Neural cell (in vitro differentiated cells): Measurements from ENCODE around the gene LPP. TPM values are rescaled to one million over a fixed set of nuclear protein-coding genes. Genes with fewer than 3 reads are reported as not detected.

Experiments used
- H2AFZ ChIP-seq: fragments of 200-600, 300-800 bp; sonication (generic), shearing (Covaris generic); 2 replicates; pipeline ENCODE4 v1.6.0; 2014; ENCODE audit warnings: low read depth, mild to moderate bottlenecking, antibody characterized with exemption, low read length, moderate library complexity
- H3F3A ChIP-seq: fragments of 200-600 bp; shearing (Covaris generic); 2 replicates; pipeline ENCODE4 v1.6.1; 2016; ENCODE audit warnings: mild to moderate bottlenecking, moderate library complexity, mixed read lengths, antibody characterized with exemption, low read length; ENCODE audit not compliant: insufficient read depth, poor library complexity, severe bottlenecking
- H3K27ac ChIP-seq: fragments of 200-600, 300-800 bp; sonication (generic), shearing (Covaris generic); 2 replicates; pipeline ENCODE4 v1.5.1; 2014; ENCODE audit warnings: mild to moderate bottlenecking, low read length, moderate library complexity
- H3K27me3 ChIP-seq: fragments of 300-800, 200-600 bp; sonication (generic), shearing (Covaris generic); 2 replicates; pipeline ENCODE4 v1.6.0; 2014; ENCODE audit warnings: mild to moderate bottlenecking, low read depth, low read length, moderate library complexity; ENCODE audit not compliant: insufficient read depth
- H3K36me3 ChIP-seq: fragments of 300-800, 200-600 bp; sonication (generic), shearing (Covaris generic); 2 replicates; pipeline ENCODE4 v1.5.1; 2014; ENCODE audit warnings: mild to moderate bottlenecking, antibody characterized with exemption, low read length, moderate library complexity; ENCODE audit not compliant: insufficient read depth
- H3K4me2 ChIP-seq: fragments of 300-800, 200-600 bp; sonication (generic), shearing (Covaris generic); 2 replicates; pipeline ENCODE4 v1.6.0; 2014; ENCODE audit warnings: mild to moderate bottlenecking, low read length
- H3K4me3 ChIP-seq: fragments of 300-800, 200-600 bp; sonication (generic), shearing (Covaris generic); 2 replicates; pipeline ENCODE4 v1.5.1; 2014; ENCODE audit warnings: mild to moderate bottlenecking, low read length, moderate library complexity
- H3K79me2 ChIP-seq: fragments of 200-600 bp; shearing (Covaris generic); replicated peaks from 2 replicates; pipeline ENCODE4 v1.6.0; 2014; ENCODE audit warnings: mild to moderate bottlenecking, low read length, moderate library complexity; ENCODE audit not compliant: insufficient read depth
- H3K9ac ChIP-seq: fragments of 300-800, 200-600 bp; sonication (generic), shearing (Covaris generic); 2 replicates; pipeline ENCODE4 v1.6.1; 2016; ENCODE audit warnings: mild to moderate bottlenecking, low read length, mixed read lengths
- H3K9me2 ChIP-seq: fragments of 200-600 bp; shearing (Covaris generic); 2 replicates; pipeline ENCODE4 v1.6.1; 2016; ENCODE audit warnings: mild to moderate bottlenecking, low read length, mixed read lengths; ENCODE audit not compliant: insufficient read depth
- H3K9me3 ChIP-seq: fragments of 200-600, 300-800 bp; sonication (generic), shearing (Covaris generic); 2 replicates; pipeline ENCODE4 v1.6.1; 2016; ENCODE audit warnings: mild to moderate bottlenecking, mixed run types, low read length, moderate library complexity, mixed read lengths
- H4K20me1 ChIP-seq: fragments of 200-600 bp; shearing (Covaris generic); 2 replicates; pipeline ENCODE4 v1.6.1; 2016; ENCODE audit warnings: mild to moderate bottlenecking, mixed run types; ENCODE audit not compliant: insufficient read depth
- CTCF ChIP-seq: fragments of 450-650 bp; IDR thresholded peaks from 2 replicates; pipeline ENCODE4 v1.5.1; 2014; ENCODE audit warnings: antibody characterized with exemption, mild to moderate bottlenecking, moderate library complexity; ENCODE audit not compliant: poor library complexity, severe bottlenecking
- EP300 ChIP-seq: fragments of 450-650 bp; conservative IDR thresholded peaks from 2 replicates; pipeline ENCODE4 v1.6.1; 2014; ENCODE audit warnings: antibody characterized with exemption, mild to moderate bottlenecking, moderate library complexity; ENCODE audit not compliant: poor library complexity, severe bottlenecking
- EZH2 ChIP-seq: fragments of 200-600, 300-800 bp; shearing (Covaris generic), sonication (generic); IDR thresholded peaks from 2 replicates; pipeline ENCODE4 v1.6.1; 2014; ENCODE audit warnings: antibody characterized with exemption, low read length, borderline replicate concordance, mild to moderate bottlenecking; ENCODE audit not compliant: insufficient read depth, poor library complexity, severe bottlenecking
- MXI1 ChIP-seq: fragments of 450-650 bp; conservative IDR thresholded peaks from 2 replicates; pipeline ENCODE4 v1.6.1; 2014; ENCODE audit warnings: antibody characterized with exemption, mild to moderate bottlenecking; ENCODE audit not compliant: poor library complexity, severe bottlenecking
- POLR2AphosphoS5 ChIP-seq: IDR thresholded peaks from 2 replicates; pipeline ENCODE4 v1.6.1; 2012
- RAD21 ChIP-seq: fragments of 450-650 bp; conservative IDR thresholded peaks from 2 replicates; pipeline ENCODE4 v1.6.1; 2014; ENCODE audit warnings: antibody characterized with exemption, mild to moderate bottlenecking, moderate library complexity
- REST ChIP-seq: IDR thresholded peaks from 2 replicates; pipeline ENCODE4 v1.6.1; 2012; ENCODE audit warnings: borderline replicate concordance
- SMC3 ChIP-seq: fragments of 450-650 bp; conservative IDR thresholded peaks from 2 replicates; pipeline ENCODE4 v1.6.1; 2014; ENCODE audit warnings: antibody characterized with exemption, mild to moderate bottlenecking, moderate library complexity; ENCODE audit not compliant: poor library complexity
- TAF1 ChIP-seq: IDR thresholded peaks from 2 replicates; pipeline ENCODE4 v1.6.1; 2012; ENCODE audit warnings: low read depth
- polyA plus RNA-seq: library from polyadenylated mRNA; depleted of rRNA; stranded (reverse); fragments of >200 nt; gene quantifications from 2 replicates; pipeline ENCODE4 v1.2.3, GENCODE V29; 2014

LPP gene
- polyA plus RNA-seq, 1 donor from 2014 or later, result 3.0 TPM

- Histone ChIP-seq H3K4me2 (no peak overlapping the region), H3K27me3 (no peaks in the 10 kb centered on the region), H3K9me3 (no peaks in the 10 kb centered on the region), H3F3A (no peaks in the 10 kb centered on the region), H3K4me3 (no peak overlapping the region), H2AFZ (no peak overlapping the region), H4K20me1 (no peaks in the 10 kb centered on the region), H3K36me3 (no peaks in the 10 kb centered on the region), H3K79me2 (no peaks in the 10 kb centered on the region), H3K9ac (no peak overlapping the region), H3K9me2 (no peaks in the 10 kb centered on the region), H3K27ac (no peak overlapping the region)
- TF ChIP-seq REST (no peak), CTCF (no peak), SMC3 (no peak), EZH2 (no peak), EP300 (no peak), TAF1 (no peak), RAD21 (no peak), MXI1 (no peak), POLR2AphosphoS5 (no peak)
Observed at GRCh38 chr3:188417766-188418165, 263.8 kb downstream of the LPP start.

- no peaks in the 10 kb centered on the region for H3F3A ChIP-seq
- no peak overlapping the region for H3K27ac ChIP-seq
- H3K9me3 ChIP-seq, result no peaks in the 10 kb centered on the region
- H3K27me3 ChIP-seq, result no peaks in the 10 kb centered on the region
- no peak overlapping the region for H2AFZ ChIP-seq
- no peak overlapping the region for H3K4me3 ChIP-seq
- no peak overlapping the region for H3K9ac ChIP-seq
- TF ChIP-seq CTCF, result no peak
- no peak for TF ChIP-seq TAF1
- TF ChIP-seq POLR2AphosphoS5, result no peak
- TF ChIP-seq RAD21, result no peak
- TF ChIP-seq EP300, result no peak
- no peak for TF ChIP-seq EZH2
- H3K9me2 ChIP-seq, result no peaks in the 10 kb centered on the region
- no peak overlapping the region for H3K4me2 ChIP-seq
- no peaks in the 10 kb centered on the region for H4K20me1 ChIP-seq
- H3K79me2 ChIP-seq, result no peaks in the 10 kb centered on the region
- H3K36me3 ChIP-seq, result no peaks in the 10 kb centered on the region
Observed at GRCh38 chr3:188421151-188421821, 267.3 kb downstream of the LPP start.
